ENCODE measurements around the gene CFAP141. TPM values are rescaled to one million over a fixed set of nuclear protein-coding genes. Genes with fewer than 3 reads are reported as not detected.

Gene CFAP141
- total and polyA plus RNA-seq, 2 of the 13 experiments (the other 11 are each of a cell fraction or from before 2014, with no cell fraction given) = not detected

- TF ChIP-seq ZBED4 (CRISPR knock-in tag; IDR thresholded peaks at IDR 0.05; ENCODE audit: borderline replicate concordance) (no peak), YY1 (IDR thresholded peaks at IDR 0.05; ENCODE audit: insufficient read depth, insufficient replicate concordance, low read depth, low read length) (no peak), CBX5 (CRISPR knock-in tag; IDR thresholded peaks at IDR 0.05; ENCODE audit: borderline replicate concordance) (no peak), MBD4 (IDR thresholded peaks at IDR 0.05; ENCODE audit: borderline replicate concordance, low read length) (no peak), RARG (CRISPR knock-in tag; IDR thresholded peaks at IDR 0.05; ENCODE audit: low read depth) (no peak), ZBTB40 (IDR thresholded peaks at IDR 0.05) (no peak), ZBTB40 (CRISPR knock-in tag; IDR thresholded peaks at IDR 0.05) (no peak; the same call in 1 of the 2 replicates), MYPOP (CRISPR knock-in tag; IDR thresholded peaks at IDR 0.05) (no peak), MAX (IDR thresholded peaks at IDR 0.05) (no peak), PHF8 (CRISPR knock-in tag; IDR thresholded peaks at IDR 0.05) (peak; percentile 84)
These were observed 15.3 kb upstream of the CFAP141 start (continued) for GRCh38 chr1:154221278-154222001.

Measured in HepG2 (cell line).